Urothelium cell line (cell line): Measurements from ENCODE around the gene TOX2.

Experiments
- DNase-seq: peaks from one replicate; pipeline ENCODE4 v3.0.0; 2011; ENCODE audit warnings: low spot score, mixed read lengths
- FAIRE-seq: peaks from 2 replicates; lab custom pipeline; 2011; peaks lifted over from hg19 to GRCh38; lab: Jason Lieb, UNC

The TOX2 gene

GRCh38 chr20:44115181-44115580 lies 200.5 kb downstream of the TOX2 start:
- FAIRE-seq (no peak), DNase-seq (no peak)

- DNase-seq (no peak), FAIRE-seq (no peak)
Measured at GRCh38 chr20:44115762-44116644, 201.4 kb downstream of the TOX2 start.

- FAIRE-seq = no peak
- DNase-seq = no peak
Measured at GRCh38 chr20:44117296-44118184, 202.9 kb downstream of the TOX2 start.

- DNase-seq (no peak), FAIRE-seq (no peak)
Measured at GRCh38 chr20:44118185-44119033, 203.8 kb downstream of the TOX2 start.
